ENCODE data around the gene HYAL1. TPM values are rescaled to one million over a fixed set of nuclear protein-coding genes. Genes with fewer than 3 reads are reported as not detected.
A peak's percentile ranks its signal among the peaks of the same experiment; 100 is the strongest.

The HYAL1 gene
- total RNA-seq, 2 donors from 2014 or later = 2.0 TPM

DNA sequence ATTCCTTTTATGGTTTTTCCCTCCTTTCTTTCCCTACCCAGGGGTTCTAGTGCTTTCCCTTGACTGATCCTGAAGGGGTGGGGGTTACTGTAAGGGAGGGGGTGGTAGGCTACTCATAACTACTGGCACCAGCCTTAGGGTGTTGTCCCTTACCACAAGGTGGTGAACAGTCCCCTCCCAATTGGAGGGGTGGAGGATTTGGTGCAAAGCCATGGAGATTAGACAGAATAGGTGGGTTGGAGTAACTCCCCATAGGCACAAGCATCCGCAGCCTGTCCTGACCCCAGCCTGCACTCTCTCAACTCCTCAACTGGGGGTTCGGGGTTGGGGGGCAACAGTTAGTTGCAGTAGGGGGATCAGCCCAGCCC lies 21.7 kb upstream of the HYAL1 start:
- peaks cover 14% of the 10 kb centered on the region for H3K4me1 ChIP-seq (replicated peaks)
- intact Hi-C loops (cut with DNase I) = no loop called here
- 85% methylated on average over 2 of the region's 2 CpGs for WGBS
- H3K9me3 ChIP-seq = no peaks in the 10 kb centered on the region
- DNase-seq (ENCODE audit: low spot score) = no peak
- peaks cover 0 to 6% of the 10 kb centered on the region in 2 donors for H3K36me3 ChIP-seq
- H3K27me3 ChIP-seq (replicated peaks; ENCODE audit: insufficient read depth) = no peaks in the 10 kb centered on the region
- peak overlapping the region in 1 of 2 donors; percentile 95 for H3K27ac ChIP-seq
- TF ChIP-seq, protein P1, sequence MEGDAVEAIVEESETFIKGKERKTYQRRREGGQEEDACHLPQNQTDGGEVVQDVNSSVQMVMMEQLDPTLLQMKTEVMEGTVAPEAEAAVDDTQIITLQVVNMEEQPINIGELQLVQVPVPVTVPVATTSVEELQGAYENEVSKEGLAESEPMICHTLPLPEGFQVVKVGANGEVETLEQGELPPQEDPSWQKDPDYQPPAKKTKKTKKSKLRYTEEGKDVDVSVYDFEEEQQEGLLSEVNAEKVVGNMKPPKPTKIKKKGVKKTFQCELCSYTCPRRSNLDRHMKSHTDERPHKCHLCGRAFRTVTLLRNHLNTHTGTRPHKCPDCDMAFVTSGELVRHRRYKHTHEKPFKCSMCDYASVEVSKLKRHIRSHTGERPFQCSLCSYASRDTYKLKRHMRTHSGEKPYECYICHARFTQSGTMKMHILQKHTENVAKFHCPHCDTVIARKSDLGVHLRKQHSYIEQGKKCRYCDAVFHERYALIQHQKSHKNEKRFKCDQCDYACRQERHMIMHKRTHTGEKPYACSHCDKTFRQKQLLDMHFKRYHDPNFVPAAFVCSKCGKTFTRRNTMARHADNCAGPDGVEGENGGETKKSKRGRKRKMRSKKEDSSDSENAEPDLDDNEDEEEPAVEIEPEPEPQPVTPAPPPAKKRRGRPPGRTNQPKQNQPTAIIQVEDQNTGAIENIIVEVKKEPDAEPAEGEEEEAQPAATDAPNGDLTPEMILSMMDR (IDR thresholded peaks at IDR 0.05) = no peak
- TF ChIP-seq POLR2A (IDR thresholded peaks at IDR 0.05) (no peak), POLR2AphosphoS5 (IDR thresholded peaks at IDR 0.05) (no peak)
- H3K4me3 ChIP-seq = no peak overlapping the region

DNA sequence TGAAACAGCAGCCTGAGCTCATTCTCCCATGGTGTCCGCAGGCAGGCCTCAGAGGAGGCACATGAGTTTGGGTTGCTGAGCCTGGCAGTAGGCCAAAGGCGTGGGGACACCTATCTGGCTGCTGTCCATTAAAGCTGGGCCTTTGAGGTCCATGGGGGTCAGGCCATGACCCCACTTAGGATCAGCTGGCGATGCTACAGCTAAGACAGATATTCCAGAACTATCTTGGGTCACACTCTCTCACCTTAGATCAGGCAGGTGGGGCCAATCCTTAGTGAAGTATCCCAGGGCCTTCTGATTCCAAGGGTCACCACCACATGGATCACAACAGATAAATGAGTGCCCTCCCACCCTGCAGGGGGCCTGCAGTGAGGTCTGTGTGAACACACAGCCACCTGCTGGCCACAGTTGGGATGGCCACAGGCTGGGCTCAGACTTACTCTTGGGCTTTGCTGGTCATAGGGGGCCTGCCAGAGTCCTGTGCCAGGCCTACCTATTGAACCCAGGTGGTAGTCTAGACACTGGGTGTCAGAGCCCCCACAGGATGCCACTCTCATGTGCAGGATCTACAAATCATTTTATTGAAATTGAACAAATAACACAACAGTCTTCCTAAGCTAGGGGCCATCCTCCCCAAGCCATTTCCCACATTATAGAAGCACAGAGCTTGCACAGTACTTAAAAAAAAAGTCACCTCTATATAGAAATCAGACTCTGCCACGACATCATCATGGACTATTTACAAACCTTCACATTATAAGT lies 21.2 kb upstream of the HYAL1 start:
- H3K27ac ChIP-seq = peak overlapping the region; percentile 24 to 95
- peak; percentile 56 for DNase-seq (ENCODE audit: low spot score)
- H3K4me1 ChIP-seq (replicated peaks) = peaks cover 17% of the 10 kb centered on the region
- no peak overlapping the region for H3K4me3 ChIP-seq
- no peak for TF ChIP-seq POLR2A (IDR thresholded peaks at IDR 0.05)
- TF ChIP-seq, protein P1 (IDR thresholded peaks at IDR 0.05) = peak; percentile 69 to 91 (median 82)
- peak; percentile 31 for TF ChIP-seq POLR2AphosphoS5 (IDR thresholded peaks at IDR 0.05)
- no peaks in the 10 kb centered on the region for H3K9me3 ChIP-seq
- peaks cover 0 to under 1% of the 10 kb centered on the region in 2 donors for H3K36me3 ChIP-seq
- 66% methylated on average over 3 of the region's 4 CpGs for WGBS
- intact Hi-C loops (cut with DNase I) = loop anchor here (5.0 kb wide), 1 partner anchor 87 kb away; the partner anchor contains the start of gene GNAI2
- no peaks in the 10 kb centered on the region for H3K27me3 ChIP-seq (replicated peaks; ENCODE audit: insufficient read depth)

- DNase-seq (ENCODE audit: low spot score) = no peak
- H3K36me3 ChIP-seq = no peaks in the 10 kb centered on the region
- peaks cover 17% of the 10 kb centered on the region for H3K4me1 ChIP-seq (replicated peaks)
- 59% methylated on average over 5 of the region's 5 CpGs for WGBS
- no peak overlapping the region for H3K4me3 ChIP-seq
- H3K27me3 ChIP-seq (replicated peaks; ENCODE audit: insufficient read depth) = no peaks in the 10 kb centered on the region
- intact Hi-C loops (cut with DNase I) = loop anchor here (2.0 to 5.0 kb wide), 2 partner anchors 63 to 86 kb away; partner anchors contain the start of gene GNAI2
- TF ChIP-seq POLR2AphosphoS5 (IDR thresholded peaks at IDR 0.05) (no peak), POLR2A (IDR thresholded peaks at IDR 0.05) (no peak)
- TF ChIP-seq, protein P1 (IDR thresholded peaks at IDR 0.05) = no peak
- H3K27ac ChIP-seq = peak overlapping the region; percentile 88 to 95
- H3K9me3 ChIP-seq = no peaks in the 10 kb centered on the region
These were observed 20.3 kb upstream of the HYAL1 start for GRCh38 chr3:50323614-50324199.

GRCh38 chr3:50323092-50323600 lies 19.8 kb upstream of the HYAL1 start:
- H3K27me3 ChIP-seq (replicated peaks; ENCODE audit: insufficient read depth) = no peaks in the 10 kb centered on the region
- H3K4me3 ChIP-seq = no peak overlapping the region
- peaks cover 20% of the 10 kb centered on the region for H3K4me1 ChIP-seq (replicated peaks)
- TF ChIP-seq POLR2AphosphoS5 (IDR thresholded peaks at IDR 0.05) (no peak), POLR2A (IDR thresholded peaks at IDR 0.05) (no peak)
- TF ChIP-seq, protein P1 (IDR thresholded peaks at IDR 0.05) = no peak
- H3K36me3 ChIP-seq = no peaks in the 10 kb centered on the region
- DNase-seq (ENCODE audit: low spot score) = no peak
- intact Hi-C loops (cut with DNase I) = loop anchor here (2.0 to 5.0 kb wide), 2 partner anchors 62 to 86 kb away; partner anchors contain the start of gene GNAI2
- peak overlapping the region; percentile 88 to 95 for H3K27ac ChIP-seq
- WGBS = 39% methylated on average over 4 of the region's 4 CpGs
- no peaks in the 10 kb centered on the region for H3K9me3 ChIP-seq

All from prostate gland (tissue), 2 donors.